Measurements from ENCODE around the gene PDYN.

DNA sequence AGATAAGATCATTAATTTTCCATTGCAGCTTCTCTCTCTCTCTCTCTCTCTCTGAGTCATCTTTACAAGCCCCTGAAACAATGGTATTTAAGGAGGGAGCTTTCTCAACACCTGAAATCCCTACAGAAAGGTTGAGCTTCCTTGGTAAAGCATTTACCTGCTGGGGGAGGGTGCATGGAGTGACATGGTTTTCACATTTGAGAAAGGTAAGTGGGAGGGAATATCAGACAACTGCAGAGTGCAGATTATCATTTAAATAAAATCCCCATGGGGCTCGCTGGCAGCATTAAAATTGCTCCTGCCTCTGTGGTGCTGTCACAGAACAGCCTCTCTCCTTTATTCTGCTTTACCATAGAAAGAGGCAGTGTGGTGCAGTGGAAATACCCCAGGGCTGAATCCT, 10.3 kb upstream of the PDYN start:
- TF ChIP-seq CTCF (IDR thresholded peaks at IDR 0.05; ENCODE audit: low read depth, low read length, poor library complexity, severe bottlenecking) (no peak), EZH2phosphoT487 (IDR thresholded peaks at IDR 0.05; ENCODE audit: borderline replicate concordance, low read length) (no peak)
